DND-41 (cell line): Measurements from ENCODE around the gene TEX2.

Source experiments
- ATAC-seq: fragments of 200-7000 bp; cut with Tn5 transposase; 3 replicates; pipeline ENCODE4 v1.9.1; 2021; ENCODE audit warnings: low read depth; ENCODE audit not compliant: insufficient read depth
- DNase-seq: peaks from one replicate; pipeline ENCODE4 v3.0.0-alpha.2; 2020
- H2AFZ ChIP-seq: 2 replicates; pipeline ENCODE4 v1.6.0; 2012; ENCODE audit warnings: low read depth, low read length
- H3K27ac ChIP-seq: 2 replicates; pipeline ENCODE4 v1.5.1; 2012; ENCODE audit warnings: low read length, inconsistent platforms
- H3K27me3 ChIP-seq: fragments of 200-600 bp; sonication (generic); 2 replicates; pipeline ENCODE4 v1.6.0; 2012; ENCODE audit warnings: low read length, mild to moderate bottlenecking, inconsistent platforms; ENCODE audit not compliant: insufficient read depth, poor library complexity
- H3K36me3 ChIP-seq: 2 replicates; pipeline ENCODE4 v1.5.1; 2012; ENCODE audit warnings: low read length, inconsistent platforms; ENCODE audit not compliant: insufficient read depth
- H3K4me1 ChIP-seq: 2 replicates; pipeline ENCODE4 v1.5.1; 2012; ENCODE audit warnings: mild to moderate bottlenecking, low read length; ENCODE audit not compliant: insufficient read depth
- H3K4me2 ChIP-seq: 2 replicates; pipeline ENCODE4 v1.6.0; 2012; ENCODE audit warnings: mild to moderate bottlenecking, moderate library complexity, low read length, inconsistent platforms; ENCODE audit not compliant: insufficient read depth
- H3K4me3 ChIP-seq, 2 experiments: fragments of 200-600 bp in 1 of 2; shearing (Covaris generic) in 1 of 2; 2 replicates each; pipeline ENCODE4 v1.5.1; 2012 to 2016; ENCODE audit warnings: inconsistent platforms in 2 of 2, low read length in 2 of 2, mild to moderate bottlenecking in 2 of 2, low read depth in 1 of 2, moderate library complexity in 1 of 2
- H3K79me2 ChIP-seq: 2 replicates; pipeline ENCODE4 v1.6.0; 2012; ENCODE audit warnings: low read length, inconsistent platforms; ENCODE audit not compliant: insufficient read depth
- H3K9ac ChIP-seq: 2 replicates; pipeline ENCODE4 v1.6.0; 2012; ENCODE audit warnings: low read depth, mild to moderate bottlenecking, inconsistent platforms, low read length, moderate library complexity
- H3K9me3 ChIP-seq: 2 replicates; pipeline ENCODE4 v1.5.1; 2012; ENCODE audit warnings: low read length, moderate library complexity, mild to moderate bottlenecking, inconsistent platforms; ENCODE audit not compliant: insufficient read depth, severe bottlenecking
- H4K20me1 ChIP-seq: 2 replicates; pipeline ENCODE4 v1.6.0; 2012; ENCODE audit warnings: low read length; ENCODE audit not compliant: insufficient read depth
- EZH2 ChIP-seq: IDR thresholded peaks from 3 replicates; pipeline ENCODE4 v1.6.1; 2012; ENCODE audit warnings: borderline replicate concordance, low read depth, mild to moderate bottlenecking, moderate library complexity, low read length, inconsistent platforms; ENCODE audit not compliant: severe bottlenecking
- TF ChIP-seq, protein P1 (sequence below): IDR thresholded peaks from 2 replicates; pipeline ENCODE4 v1.5.1; 2012; ENCODE audit warnings: borderline replicate concordance, low read length, moderate library complexity, mild to moderate bottlenecking; ENCODE audit not compliant: poor library complexity, severe bottlenecking; ENCODE audit errors: extremely low read depth

The TEX2 gene

DNA sequence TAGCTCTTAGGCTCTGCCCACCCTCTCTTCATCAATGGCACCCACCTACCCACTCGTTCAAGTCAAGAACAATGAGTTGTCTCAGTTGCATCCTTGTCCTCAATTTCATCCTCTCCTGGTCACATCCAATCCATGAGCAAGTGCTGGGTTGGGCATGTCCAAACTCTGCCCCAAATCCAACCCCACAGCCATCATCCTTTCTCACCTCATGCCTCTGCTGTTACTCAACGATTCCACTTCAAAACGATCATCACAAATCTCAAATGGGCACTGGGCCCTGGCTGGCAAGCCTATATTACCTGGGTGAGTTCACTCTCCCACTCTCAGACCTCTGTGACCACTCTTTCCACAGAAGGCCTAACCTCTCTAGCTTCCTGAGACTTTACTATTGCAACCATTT lies 12.0 kb upstream of the TEX2 start:
- Histone ChIP-seq H3K4me3 (no peak overlapping the region), H3K36me3 (no peaks in the 10 kb centered on the region), H3K27ac (no peak overlapping the region), H4K20me1 (no peaks in the 10 kb centered on the region), H2AFZ (no peak overlapping the region), H3K79me2 (no peaks in the 10 kb centered on the region), H3K4me1 (no peaks in the 10 kb centered on the region), H3K9me3 (peaks cover 4% of the 10 kb centered on the region), H3K9ac (no peak overlapping the region), H3K27me3 (no peaks in the 10 kb centered on the region), H3K4me2 (no peak overlapping the region)
- TF ChIP-seq, protein P1, sequence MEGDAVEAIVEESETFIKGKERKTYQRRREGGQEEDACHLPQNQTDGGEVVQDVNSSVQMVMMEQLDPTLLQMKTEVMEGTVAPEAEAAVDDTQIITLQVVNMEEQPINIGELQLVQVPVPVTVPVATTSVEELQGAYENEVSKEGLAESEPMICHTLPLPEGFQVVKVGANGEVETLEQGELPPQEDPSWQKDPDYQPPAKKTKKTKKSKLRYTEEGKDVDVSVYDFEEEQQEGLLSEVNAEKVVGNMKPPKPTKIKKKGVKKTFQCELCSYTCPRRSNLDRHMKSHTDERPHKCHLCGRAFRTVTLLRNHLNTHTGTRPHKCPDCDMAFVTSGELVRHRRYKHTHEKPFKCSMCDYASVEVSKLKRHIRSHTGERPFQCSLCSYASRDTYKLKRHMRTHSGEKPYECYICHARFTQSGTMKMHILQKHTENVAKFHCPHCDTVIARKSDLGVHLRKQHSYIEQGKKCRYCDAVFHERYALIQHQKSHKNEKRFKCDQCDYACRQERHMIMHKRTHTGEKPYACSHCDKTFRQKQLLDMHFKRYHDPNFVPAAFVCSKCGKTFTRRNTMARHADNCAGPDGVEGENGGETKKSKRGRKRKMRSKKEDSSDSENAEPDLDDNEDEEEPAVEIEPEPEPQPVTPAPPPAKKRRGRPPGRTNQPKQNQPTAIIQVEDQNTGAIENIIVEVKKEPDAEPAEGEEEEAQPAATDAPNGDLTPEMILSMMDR: no peak
- TF ChIP-seq EZH2: no peak
- ATAC-seq (no peak), DNase-seq (no peak)

DNA sequence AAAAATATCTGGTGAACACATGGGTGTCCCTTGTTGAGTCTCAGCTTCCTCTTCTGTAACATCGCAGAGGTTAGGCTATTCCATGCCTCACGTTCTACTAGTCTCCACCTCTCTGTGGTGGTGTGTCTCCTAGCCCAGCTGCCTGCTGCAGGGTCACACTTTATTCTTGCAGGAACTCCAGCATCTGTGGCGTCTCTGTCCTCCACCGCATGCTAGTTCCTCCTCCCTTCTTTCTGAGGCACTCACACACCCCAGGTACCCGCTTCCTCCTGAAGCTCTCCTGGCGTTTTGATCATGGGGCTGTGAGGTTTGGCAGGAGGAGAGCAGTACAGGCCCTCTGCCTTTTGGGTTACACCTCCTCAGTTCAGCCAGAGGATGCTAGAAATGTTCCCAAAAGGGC lies 9.9 kb upstream of the TEX2 start:
- ATAC-seq: no peak
- Histone ChIP-seq H3K36me3 (no peaks in the 10 kb centered on the region), H3K9ac (no peak overlapping the region), H3K79me2 (no peaks in the 10 kb centered on the region), H3K4me2 (no peak overlapping the region), H3K4me3 (no peak overlapping the region), H3K4me1 (no peaks in the 10 kb centered on the region), H3K27ac (no peak overlapping the region), H3K27me3 (peaks cover 4% of the 10 kb centered on the region), H3K9me3 (peaks cover 4% of the 10 kb centered on the region), H4K20me1 (no peaks in the 10 kb centered on the region), H2AFZ (no peak overlapping the region)
- no peak for DNase-seq
- TF ChIP-seq, protein P1: no peak
- no peak for TF ChIP-seq EZH2

DNA sequence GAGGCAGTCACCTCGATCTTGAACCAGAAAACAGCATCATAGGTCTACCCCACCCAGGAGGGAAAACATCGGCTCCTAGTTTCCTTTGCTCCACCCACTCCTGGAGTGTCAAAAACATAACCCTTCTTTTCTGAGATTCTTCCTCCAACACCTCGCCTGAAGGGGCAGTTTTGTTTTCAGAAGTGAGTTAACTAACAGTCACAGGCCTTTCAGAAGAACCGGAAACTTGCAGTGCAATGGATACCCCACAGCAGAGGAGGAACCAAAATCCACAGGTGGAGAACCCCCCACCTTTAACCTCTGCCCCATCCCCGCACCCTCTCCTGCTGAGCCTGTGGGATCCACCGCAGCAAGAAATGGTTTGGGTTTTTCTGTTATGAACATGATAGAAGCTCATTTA lies 7.8 kb upstream of the TEX2 start:
- no peak overlapping the region for H3K27ac ChIP-seq
- H3K9me3 ChIP-seq: peaks cover 4% of the 10 kb centered on the region
- no peak overlapping the region for H3K4me2 ChIP-seq
- H3K27me3 ChIP-seq: peaks cover 6% of the 10 kb centered on the region
- TF ChIP-seq, protein P1: no peak
- no peak for TF ChIP-seq EZH2
- H3K9ac ChIP-seq: no peak overlapping the region
- no peaks in the 10 kb centered on the region for H3K79me2 ChIP-seq
- no peak for ATAC-seq
- H3K4me3 ChIP-seq: no peak overlapping the region
- H4K20me1 ChIP-seq: no peaks in the 10 kb centered on the region
- DNase-seq: no peak
- no peaks in the 10 kb centered on the region for H3K36me3 ChIP-seq
- no peaks in the 10 kb centered on the region for H3K4me1 ChIP-seq
- H2AFZ ChIP-seq: no peak overlapping the region
